Heart left ventricle (tissue), 16 donors: ENCODE results near the gene SLC2A9. TPM values are rescaled to one million over a fixed set of nuclear protein-coding genes. Genes with fewer than 3 reads are reported as not detected.

Experiments
- ATAC-seq, 4 donors: fragments of 200-7000 bp; cut with Tn5 transposase; one replicate each; pipeline ENCODE4 v1.9.1; 2020 to 2022; ENCODE audit warnings: moderate library complexity in 4 of 4, mild to moderate bottlenecking in 3 of 4, moderate number of reproducible peaks in 1 of 4
- DNase-seq, 5 donors: peaks; one replicate each; pipeline ENCODE4 v3.0.0-alpha.2; 2020
- H3K27ac ChIP-seq, 12 donors: fragments of 200-600 bp; sonication (generic) in 4 of 12; one replicate each; pipeline versions ENCODE4 v1.5.0 to v1.8.0; 2016 to 2022; ENCODE audit warnings: mild to moderate bottlenecking in 2 of 12
- H3K27me3 ChIP-seq, 9 donors: fragments of 200-600 bp; sonication (generic) in 2 of 9; one replicate each; pipeline versions ENCODE4 v1.5.1 to v1.8.0; 2016 to 2022; ENCODE audit warnings: mild to moderate bottlenecking in 3 of 9
- H3K36me3 ChIP-seq, 9 donors: fragments of 200-600 bp; sonication (generic) in 2 of 9; one replicate each; pipeline versions ENCODE4 v1.5.0 to v1.8.0; 2018 to 2022; ENCODE audit warnings: mild to moderate bottlenecking in 2 of 9
- H3K4me1 ChIP-seq, 12 donors: fragments of 200-600 bp; sonication (generic) in 4 of 12; one replicate each; pipeline versions ENCODE4 v1.5.0 to v1.8.0; 2016 to 2022; ENCODE audit warnings: mild to moderate bottlenecking in 3 of 12
- H3K4me3 ChIP-seq, 12 donors: fragments of 200-600 bp; sonication (generic) in 4 of 12; one replicate each; pipeline versions ENCODE4 v1.5.0 to v1.8.0; 2017 to 2022; ENCODE audit warnings: mild to moderate bottlenecking in 9 of 12, moderate library complexity in 4 of 12
- H3K9me3 ChIP-seq, 12 donors: fragments of 200-600 bp; sonication (generic) in 4 of 12; one replicate each; pipeline versions ENCODE4 v1.5.0 to v1.8.0; 2016 to 2022; ENCODE audit warnings: mild to moderate bottlenecking in 1 of 12
- POLR2A ChIP-seq, 2 donors: fragments of 450-650 bp; IDR thresholded peaks; one replicate each; pipeline ENCODE4 v1.6.1; 2017; ENCODE audit warnings: antibody characterized with exemption in 2 of 2, mild to moderate bottlenecking in 2 of 2, moderate library complexity in 2 of 2
- WGBS, 4 donors: extraction: QIAGEN DNeasy Blood & Tissue Kit in 2 of 4; methylation state at CpG; one replicate each; pipeline versions ENCODE4 v1.1.5 to v1.1.7; 2013 to 2018; 5-methylcytosine and 5-hydroxymethylcytosine counted together
- intact Hi-C, 10 donors: fragments of 100-400 bp; cut with DNase I; formaldehyde crosslinking; loops; one replicate each; pipeline versions ENCODE4 v1.11.1 to v1.14.2; 2022
- polyA plus RNA-seq, 2 donors: library from polyadenylated mRNA; stranded (reverse); fragments of 200-250 nt; gene quantifications; one replicate each; pipeline ENCODE4 v1.2.3, GENCODE V29; 2013
- total RNA-seq, 9 donors: library from RNA; depleted of rRNA in 2 of 9; stranded (reverse); fragments of >200 nt in 2 of 9; fragmentation: NEBNext Ultra II Directional in 3 of 9; extraction: Animal tissue kit (Norgen Biotek cat#: 25700) in 3 of 9; gene quantifications; one replicate each; pipeline versions ENCODE4 v1.1.0 to v1.2.4, GENCODE V29; 2016 to 2023
- TF ChIP-seq, protein P1 (sequence below), 12 donors: fragments of 200-600 bp; sonication (generic) in 4 of 12; IDR thresholded peaks; one replicate each; pipeline versions ENCODE4 v1.5.0 to v1.8.0; 2018 to 2022; ENCODE audit warnings: antibody characterized with exemption in 12 of 12, mild to moderate bottlenecking in 5 of 12
- donor health status: ischemic (EF 13 %, LVEDD 7.1; RV severe dilation, severe dysfunction).
- donor health status: healthy with polysubstance abuse.
- donor health status: DM: no; HTN: yes; CAD: no.
- donor health status: DM: no; HTN: no; CAD: no.
- donor health status: ischemic (EF 25% LVEDD 6.9; RV normal size, moderate dysfunction).
- donor health status: ischemic (EF 25% LVEDD 5.7; RV mildly dilated, moderate dysfunction).
- donor health status: healthy.
- donor health status: DM: yes; HTN: yes; CAD: no.
- donor health status: ischemic (EF 35%, LVEDD 5.7; RV mildly dilated, moderate dysfunction).
- donor health status: nonischemic (EF 11% LVEDD 7.7; RV severe dilation, severe dysfunction).
- donor health status: DM: yes; HTN: yes; CAD: no.
- donor health status: PGD.
- donor health status: ischemic (EF 29% LVEDD 5.4; RV normal size, mild dysfunction).
- donor health status: nonischemic (EF 23%, LVEDD 6.1; RV moderate dilation, normal function).

The SLC2A9 gene
- total and polyA plus RNA-seq, 11 donors: 1.6 to 15.1 (median 5.1) TPM

GRCh38 chr4:9964879-9965278 is 56.4 kb downstream of the SLC2A9 start:
- DNase-seq: no peak

GRCh38 chr4:9963328-9963727 is 58.0 kb downstream of the SLC2A9 start:
- intact Hi-C loops: no loop called here
- 89 to 97% (median 96%) methylated on average over 5 of the region's 5 CpGs for WGBS, 4 donors
- ATAC-seq: no peak

More at GRCh38 chr4:9964879-9965278, 56.4 kb downstream of the SLC2A9 start:
- no peaks in the 10 kb centered on the region for H3K36me3 ChIP-seq
- 69 to 76% (median 74%) methylated on average over 7 of the region's 7 CpGs for WGBS, 4 donors
- H3K4me3 ChIP-seq: no peak overlapping the region
- no peaks in the 10 kb centered on the region for H3K4me1 ChIP-seq
- peaks cover 0 to 11% (median 0%) of the 10 kb centered on the region in 12 donors for H3K9me3 ChIP-seq
- intact Hi-C loops: no loop called here
- TF ChIP-seq POLR2A (IDR thresholded peaks at IDR 0.05): no peak
- TF ChIP-seq, protein P1, sequence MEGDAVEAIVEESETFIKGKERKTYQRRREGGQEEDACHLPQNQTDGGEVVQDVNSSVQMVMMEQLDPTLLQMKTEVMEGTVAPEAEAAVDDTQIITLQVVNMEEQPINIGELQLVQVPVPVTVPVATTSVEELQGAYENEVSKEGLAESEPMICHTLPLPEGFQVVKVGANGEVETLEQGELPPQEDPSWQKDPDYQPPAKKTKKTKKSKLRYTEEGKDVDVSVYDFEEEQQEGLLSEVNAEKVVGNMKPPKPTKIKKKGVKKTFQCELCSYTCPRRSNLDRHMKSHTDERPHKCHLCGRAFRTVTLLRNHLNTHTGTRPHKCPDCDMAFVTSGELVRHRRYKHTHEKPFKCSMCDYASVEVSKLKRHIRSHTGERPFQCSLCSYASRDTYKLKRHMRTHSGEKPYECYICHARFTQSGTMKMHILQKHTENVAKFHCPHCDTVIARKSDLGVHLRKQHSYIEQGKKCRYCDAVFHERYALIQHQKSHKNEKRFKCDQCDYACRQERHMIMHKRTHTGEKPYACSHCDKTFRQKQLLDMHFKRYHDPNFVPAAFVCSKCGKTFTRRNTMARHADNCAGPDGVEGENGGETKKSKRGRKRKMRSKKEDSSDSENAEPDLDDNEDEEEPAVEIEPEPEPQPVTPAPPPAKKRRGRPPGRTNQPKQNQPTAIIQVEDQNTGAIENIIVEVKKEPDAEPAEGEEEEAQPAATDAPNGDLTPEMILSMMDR (IDR thresholded peaks at IDR 0.05): no peak
- ATAC-seq: no peak
- H3K27ac ChIP-seq: no peak overlapping the region
- no peaks in the 10 kb centered on the region for H3K27me3 ChIP-seq

GRCh38 chr4:9962611-9963314 is 58.5 kb downstream of the SLC2A9 start:
- Histone ChIP-seq H3K4me1 (no peaks in the 10 kb centered on the region), H3K36me3 (no peaks in the 10 kb centered on the region), H3K4me3 (no peak overlapping the region), H3K27me3 (no peaks in the 10 kb centered on the region), H3K9me3 (peaks cover 0 to 11% (median 0%) of the 10 kb centered on the region in 12 donors), H3K27ac (no peak overlapping the region)
- DNase-seq (no peak), ATAC-seq (no peak)
- intact Hi-C loops: no loop called here
- TF ChIP-seq, protein P1 (IDR thresholded peaks at IDR 0.05): no peak
- TF ChIP-seq POLR2A (IDR thresholded peaks at IDR 0.05): no peak
- WGBS, 4 donors: 88 to 95% (median 94%) methylated on average over 5 of the region's 5 CpGs

More at GRCh38 chr4:9963328-9963727, 58.0 kb downstream of the SLC2A9 start:
- Histone ChIP-seq H3K9me3 (peaks cover 0 to 11% (median 0%) of the 10 kb centered on the region in 12 donors), H3K27ac (no peak overlapping the region), H3K4me1 (no peaks in the 10 kb centered on the region), H3K4me3 (no peak overlapping the region), H3K36me3 (no peaks in the 10 kb centered on the region), H3K27me3 (no peaks in the 10 kb centered on the region)
- DNase-seq: no peak
- TF ChIP-seq, protein P1 (IDR thresholded peaks at IDR 0.05): no peak
- TF ChIP-seq POLR2A (IDR thresholded peaks at IDR 0.05): no peak

DNA sequence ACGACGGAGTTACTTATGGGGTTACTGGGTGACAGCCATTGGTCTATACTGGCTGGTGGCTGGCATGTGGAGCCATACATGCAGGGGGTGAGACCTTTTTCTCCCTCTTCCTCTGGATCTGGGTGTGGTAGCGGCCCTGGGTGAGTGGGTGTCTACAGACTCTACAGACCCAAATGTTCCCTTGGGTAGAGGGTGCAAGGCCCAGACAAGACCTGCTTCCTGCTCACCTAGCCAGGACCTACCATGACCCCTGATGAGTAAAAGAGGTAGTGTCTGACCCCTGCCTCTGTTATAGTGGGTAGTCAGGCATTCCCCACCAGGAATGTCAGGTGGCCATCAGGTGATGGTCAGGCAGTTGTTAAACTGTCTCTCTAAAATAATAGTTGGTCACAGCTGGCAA is 66.8 kb downstream of the SLC2A9 start:
- WGBS, 4 donors: 78 to 100% (median 94%) methylated on average over 3 of the region's 3 CpGs
- ATAC-seq: no peak
- intact Hi-C loops: no loop called here
- TF ChIP-seq, protein P1 (IDR thresholded peaks at IDR 0.05): no peak
- TF ChIP-seq POLR2A (IDR thresholded peaks at IDR 0.05): no peak
- no peaks in the 10 kb centered on the region for H3K4me1 ChIP-seq
- H3K9me3 ChIP-seq: no peaks in the 10 kb centered on the region
- H3K36me3 ChIP-seq: no peaks in the 10 kb centered on the region
- no peak for DNase-seq
- H3K27ac ChIP-seq: no peak overlapping the region
- no peaks in the 10 kb centered on the region for H3K27me3 ChIP-seq
- no peak overlapping the region for H3K4me3 ChIP-seq
